HG03571 (cell line): ENCODE measurements around the gene ST6GALNAC6.

Source experiments
- ATAC-seq: cut with Tn5 transposase; IDR thresholded peaks from one replicate; pipeline ENCODE4 v1.9.1; 2021; ENCODE audit not compliant: unreplicated experiment

ST6GALNAC6 gene, protein sequence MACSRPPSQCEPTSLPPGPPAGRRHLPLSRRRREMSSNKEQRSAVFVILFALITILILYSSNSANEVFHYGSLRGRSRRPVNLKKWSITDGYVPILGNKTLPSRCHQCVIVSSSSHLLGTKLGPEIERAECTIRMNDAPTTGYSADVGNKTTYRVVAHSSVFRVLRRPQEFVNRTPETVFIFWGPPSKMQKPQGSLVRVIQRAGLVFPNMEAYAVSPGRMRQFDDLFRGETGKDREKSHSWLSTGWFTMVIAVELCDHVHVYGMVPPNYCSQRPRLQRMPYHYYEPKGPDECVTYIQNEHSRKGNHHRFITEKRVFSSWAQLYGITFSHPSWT

GRCh38 chr9:127899128-127899943, at the start of gene ST6GALNAC6:
Gene ST6GALNAC6 (minus strand): TSS chr9:127899603. CDS start chr9:127897981, 1,622 bp downstream.
- ATAC-seq = peak; percentile 66

DNA sequence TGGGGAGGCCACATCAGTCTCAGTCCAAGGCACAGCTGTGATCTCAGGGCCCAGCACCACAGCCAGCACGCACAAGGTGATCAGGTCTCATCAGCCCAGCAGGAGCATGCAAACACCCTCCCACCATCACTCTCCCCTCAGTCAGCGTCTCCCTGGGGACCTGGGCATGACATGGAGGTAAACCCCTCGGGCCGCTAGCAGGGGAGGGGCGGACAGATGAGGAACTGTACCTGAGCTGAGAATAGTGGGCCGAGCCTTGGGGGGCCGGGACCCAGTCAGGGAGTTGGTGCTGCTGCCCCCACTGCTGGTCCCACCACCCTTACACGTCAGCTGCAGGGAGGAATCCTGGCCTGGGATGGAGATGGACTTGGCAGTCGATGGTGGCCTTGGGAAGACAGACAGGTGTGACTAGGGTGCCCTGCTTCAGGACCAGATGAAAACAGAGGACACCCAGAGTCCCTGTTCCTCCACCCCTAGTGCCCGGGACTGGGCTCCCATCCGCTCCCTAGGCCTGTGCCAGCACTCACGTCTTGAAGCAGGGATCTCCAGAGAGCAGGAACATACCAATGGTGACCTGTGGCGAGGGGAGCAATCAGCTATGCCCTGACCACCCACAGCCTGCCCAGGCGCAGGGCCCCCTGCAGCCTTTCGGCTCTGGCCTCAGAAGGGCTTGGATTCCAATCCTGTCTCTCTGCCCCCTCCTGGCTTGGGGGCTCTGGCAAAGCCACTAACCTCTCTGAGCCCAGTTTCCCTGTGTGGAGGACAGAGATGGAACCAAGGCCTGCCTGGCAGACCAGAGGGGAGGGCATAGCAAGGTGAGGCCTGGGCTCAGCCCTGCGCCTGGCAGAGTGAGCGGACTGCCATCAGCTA, 48.7 kb upstream of the ST6GALNAC6 start:
- ATAC-seq = no peak

DNA sequence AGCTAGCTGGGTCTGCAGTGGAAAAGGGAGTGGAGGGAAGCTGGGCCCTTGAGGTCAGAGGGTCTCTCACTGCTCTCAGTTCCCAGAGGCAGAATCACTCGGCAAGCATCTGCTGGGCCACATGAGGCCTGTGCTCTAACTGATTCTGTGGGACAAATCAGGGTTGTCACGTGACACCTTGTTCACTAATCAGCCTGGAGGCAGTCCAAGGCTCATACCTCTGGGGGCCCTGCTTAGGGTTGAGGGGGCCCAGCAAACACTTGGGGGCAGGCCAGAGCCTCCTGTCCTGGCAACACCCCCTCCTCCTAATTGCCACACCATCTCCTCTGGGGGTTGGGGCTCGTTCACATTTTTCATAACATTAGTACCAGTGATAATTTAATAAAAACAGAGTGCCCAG, 47.3 kb upstream of the ST6GALNAC6 start:
- no peak for ATAC-seq

GRCh38 chr9:127945942-127946341, 46.5 kb upstream of the ST6GALNAC6 start:
- ATAC-seq = no peak

DNA sequence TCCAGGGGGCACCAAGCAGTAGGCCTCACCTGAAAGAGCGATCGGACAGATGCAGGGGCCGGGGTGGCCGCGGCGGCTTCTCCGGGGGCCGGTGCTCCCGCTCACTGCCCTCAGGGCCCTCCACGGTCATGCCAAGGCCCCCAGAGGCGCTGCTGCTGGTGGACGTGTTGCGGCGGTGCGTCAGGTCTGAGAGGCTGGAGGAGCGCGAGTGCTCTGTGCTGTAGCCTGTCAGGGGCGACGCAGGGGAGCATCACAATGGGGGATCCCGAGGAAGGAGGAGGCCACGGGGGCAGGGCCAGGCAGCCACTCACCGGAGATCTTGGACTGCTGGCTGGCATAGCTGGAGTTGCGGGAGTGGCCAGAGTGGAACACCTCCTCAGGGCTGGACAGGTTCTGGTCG, 45.9 kb upstream of the ST6GALNAC6 start:
- no peak for ATAC-seq

DNA sequence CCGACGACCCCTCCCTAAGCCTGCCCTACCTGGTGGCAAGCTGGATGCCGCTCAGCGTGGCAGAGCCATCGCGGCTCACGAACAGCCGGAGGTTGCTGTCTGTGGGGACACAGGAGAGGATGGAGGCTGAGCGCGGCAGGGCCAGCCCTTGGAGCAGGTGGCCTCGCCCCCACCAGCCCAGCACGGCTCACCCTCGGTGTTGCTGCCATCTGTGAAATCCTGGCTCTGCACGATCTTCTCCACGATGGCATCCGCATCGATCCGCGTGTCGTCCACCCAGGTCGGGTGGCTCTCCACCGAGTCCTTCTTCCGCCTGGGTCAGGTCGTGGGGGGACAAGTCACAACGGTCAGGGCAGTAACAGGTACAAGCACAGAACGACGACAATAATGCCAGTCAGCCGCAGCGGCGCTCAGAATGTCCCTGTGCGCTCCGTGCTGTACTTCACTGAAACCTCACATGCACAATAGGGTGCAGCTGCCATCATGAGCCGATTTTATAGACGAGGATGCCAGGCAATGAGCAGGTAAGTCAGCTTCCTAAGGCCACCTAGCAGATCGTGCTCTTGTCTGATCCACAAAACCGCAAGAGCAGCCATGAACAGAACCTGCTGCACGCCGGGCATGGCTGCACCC, 45.3 kb upstream of the ST6GALNAC6 start:
- no peak for ATAC-seq

- ATAC-seq = no peak
Measured at GRCh38 chr9:127943731-127944144, 44.3 kb upstream of the ST6GALNAC6 start.

- ATAC-seq = no peak
Measured at GRCh38 chr9:127943011-127943662, 43.7 kb upstream of the ST6GALNAC6 start.

- ATAC-seq = no peak
Measured at GRCh38 chr9:127942216-127943010, 43.0 kb upstream of the ST6GALNAC6 start.

DNA sequence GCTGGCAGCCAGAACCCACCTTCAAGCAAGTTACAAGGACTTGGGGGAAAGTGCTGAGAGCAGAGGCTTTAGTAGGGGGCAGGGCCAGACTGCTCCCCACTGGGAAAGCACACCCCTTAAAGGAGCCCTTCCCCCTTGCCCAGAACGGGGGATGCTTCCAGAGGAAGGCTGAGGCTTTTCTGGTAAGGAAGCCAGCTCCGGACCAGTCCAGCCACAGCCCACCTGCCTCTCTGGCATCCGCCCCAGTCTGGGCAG, 42.5 kb upstream of the ST6GALNAC6 start:
- ATAC-seq = no peak

DNA sequence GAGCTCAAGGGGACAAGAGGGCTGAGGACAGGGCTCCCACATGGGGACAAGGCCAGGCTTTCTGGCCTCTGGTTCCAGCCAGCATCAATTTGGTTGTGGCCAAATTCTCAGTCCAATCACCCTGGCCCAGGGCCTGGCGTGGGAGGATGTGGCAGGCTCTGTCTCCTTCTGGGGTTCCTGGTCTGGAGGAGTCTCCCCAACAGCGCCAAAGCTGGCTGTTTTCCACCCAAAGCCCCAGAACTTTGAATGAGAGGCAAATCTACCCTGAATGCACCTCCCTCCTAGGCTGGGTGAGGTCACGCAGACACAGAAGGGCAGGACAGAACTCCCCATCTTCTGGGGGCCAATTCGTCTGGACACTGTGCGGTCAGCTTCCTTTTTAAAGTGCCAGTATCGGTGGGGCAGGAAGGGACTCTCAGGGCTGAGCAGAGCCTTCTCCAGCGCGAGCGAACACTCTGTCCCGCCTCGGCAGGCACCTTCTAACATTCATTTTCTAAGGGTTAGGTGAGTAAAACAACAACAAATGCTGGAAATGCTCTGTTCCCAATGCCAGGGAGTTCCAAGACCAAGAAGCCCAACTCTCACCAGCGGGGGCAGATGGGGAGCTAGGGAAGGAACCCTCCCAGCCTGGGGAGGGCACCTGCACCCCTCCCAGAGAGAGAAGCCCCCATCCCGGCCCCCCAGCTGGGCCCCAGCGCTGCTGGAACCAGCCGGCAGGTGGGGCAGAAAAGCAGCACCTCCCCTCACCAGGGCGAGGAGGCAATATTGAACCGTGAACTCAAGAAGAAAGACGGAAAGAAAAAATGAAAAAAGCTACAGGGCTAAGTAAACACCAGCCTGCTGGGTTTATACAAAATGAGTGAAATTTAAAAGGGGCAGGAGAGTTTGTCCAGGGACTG, 41.9 kb upstream of the ST6GALNAC6 start:
- ATAC-seq = no peak

DNA sequence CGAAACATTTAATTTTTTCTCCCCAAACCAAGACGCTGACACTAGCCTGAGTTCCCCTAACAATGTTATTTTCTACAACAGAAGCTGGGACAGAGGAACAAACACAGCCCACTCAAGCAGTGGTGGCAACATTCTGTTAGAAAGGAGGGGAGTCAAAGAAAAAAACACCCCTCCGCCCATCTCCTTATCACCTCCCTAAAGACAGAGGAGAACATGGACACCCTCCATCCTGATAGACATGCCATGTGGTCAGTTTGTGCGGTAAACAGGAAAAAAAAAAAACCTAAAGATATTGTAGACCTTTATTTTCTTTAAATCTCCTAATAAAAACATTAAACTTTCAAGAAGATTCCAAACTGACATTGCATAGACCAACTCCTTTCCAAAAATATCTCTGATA, 41.2 kb upstream of the ST6GALNAC6 start:
- no peak for ATAC-seq

- no peak for ATAC-seq
Measured at GRCh38 chr9:127938298-127938690, 38.9 kb upstream of the ST6GALNAC6 start.

- ATAC-seq = peak; percentile 74
Measured at GRCh38 chr9:127937388-127938297, 38.2 kb upstream of the ST6GALNAC6 start, which contains the start of gene DPM2. Gene DPM2 (minus strand): TSS chr9:127937854. CDS start chr9:127937820, 34 bp downstream.

DNA sequence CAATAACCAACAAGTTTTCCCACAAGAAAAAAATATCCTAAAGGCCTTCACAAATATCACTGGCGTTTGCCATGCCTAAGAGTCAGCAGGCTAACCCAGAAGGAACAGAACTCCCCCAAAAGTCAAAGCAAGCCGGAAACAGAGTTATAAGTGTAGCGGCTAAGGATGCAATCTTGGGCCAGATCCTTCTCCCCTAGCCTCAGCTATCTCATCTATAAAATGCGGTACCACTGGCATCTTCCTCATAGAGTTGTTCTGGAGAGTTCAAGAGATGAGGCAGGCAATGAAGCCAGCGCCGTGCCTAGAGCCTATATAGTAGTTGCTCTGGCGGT, 37.6 kb upstream of the ST6GALNAC6 start:
- no peak for ATAC-seq

- ATAC-seq = no peak
Measured at GRCh38 chr9:127936347-127936852, 37.0 kb upstream of the ST6GALNAC6 start.

DNA sequence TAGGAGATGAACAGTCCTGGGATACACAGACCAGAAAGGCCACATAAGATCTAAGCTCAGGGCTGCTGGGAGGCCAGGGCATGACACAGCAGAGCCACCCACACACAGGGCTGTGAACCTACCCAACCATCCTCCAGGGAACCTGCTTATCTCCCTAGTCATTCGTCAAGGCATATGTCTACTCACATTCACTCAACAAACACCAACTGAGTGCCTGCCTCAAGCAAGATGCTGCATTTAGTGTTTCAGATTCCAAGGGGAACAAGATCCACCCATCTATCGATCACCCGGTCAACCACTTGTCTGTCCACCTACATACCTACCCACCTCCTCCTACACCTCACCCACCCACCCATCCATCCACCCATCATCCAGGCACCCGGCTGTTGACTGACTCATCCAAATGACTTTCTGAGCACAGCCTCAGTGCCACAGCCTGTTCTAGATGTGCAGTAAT, 36.4 kb upstream of the ST6GALNAC6 start:
- no peak for ATAC-seq
